ENCODE measurements around the gene CACNA1A. TPM values are rescaled to one million over a fixed set of nuclear protein-coding genes. Genes with fewer than 3 reads are reported as not detected.

Gene CACNA1A
- total RNA-seq, 2 donors from 2014 or later, result 6.7 to 7.6 TPM

GRCh38 chr19:13396250-13397080, 109.8 kb downstream of the CACNA1A start:
- no peak for TF ChIP-seq POLR2A (IDR thresholded peaks at IDR 0.05)
- TF ChIP-seq, protein P1, sequence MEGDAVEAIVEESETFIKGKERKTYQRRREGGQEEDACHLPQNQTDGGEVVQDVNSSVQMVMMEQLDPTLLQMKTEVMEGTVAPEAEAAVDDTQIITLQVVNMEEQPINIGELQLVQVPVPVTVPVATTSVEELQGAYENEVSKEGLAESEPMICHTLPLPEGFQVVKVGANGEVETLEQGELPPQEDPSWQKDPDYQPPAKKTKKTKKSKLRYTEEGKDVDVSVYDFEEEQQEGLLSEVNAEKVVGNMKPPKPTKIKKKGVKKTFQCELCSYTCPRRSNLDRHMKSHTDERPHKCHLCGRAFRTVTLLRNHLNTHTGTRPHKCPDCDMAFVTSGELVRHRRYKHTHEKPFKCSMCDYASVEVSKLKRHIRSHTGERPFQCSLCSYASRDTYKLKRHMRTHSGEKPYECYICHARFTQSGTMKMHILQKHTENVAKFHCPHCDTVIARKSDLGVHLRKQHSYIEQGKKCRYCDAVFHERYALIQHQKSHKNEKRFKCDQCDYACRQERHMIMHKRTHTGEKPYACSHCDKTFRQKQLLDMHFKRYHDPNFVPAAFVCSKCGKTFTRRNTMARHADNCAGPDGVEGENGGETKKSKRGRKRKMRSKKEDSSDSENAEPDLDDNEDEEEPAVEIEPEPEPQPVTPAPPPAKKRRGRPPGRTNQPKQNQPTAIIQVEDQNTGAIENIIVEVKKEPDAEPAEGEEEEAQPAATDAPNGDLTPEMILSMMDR (IDR thresholded peaks at IDR 0.05), result no peak
- Histone ChIP-seq H3K4me3 (no peak overlapping the region), H3K27ac (no peak overlapping the region), H3K4me1 (no peaks in the 10 kb centered on the region), H3K36me3 (replicated peaks in 1 of 2; ENCODE audit: insufficient read depth in 1 of 2, low read depth in 2 of 2) (no peaks in the 10 kb centered on the region), H3K9me3 (no peaks in the 10 kb centered on the region), H3K27me3 (no peaks in the 10 kb centered on the region)
- DNase-seq (peak; percentile 22 to 54 (median 41)), ATAC-seq (no peak)
- 27 to 30% methylated on average over 18 of the region's 18 CpGs for WGBS, 2 donors
- intact Hi-C loops (cut with DNase I), result no loop called here

DNA sequence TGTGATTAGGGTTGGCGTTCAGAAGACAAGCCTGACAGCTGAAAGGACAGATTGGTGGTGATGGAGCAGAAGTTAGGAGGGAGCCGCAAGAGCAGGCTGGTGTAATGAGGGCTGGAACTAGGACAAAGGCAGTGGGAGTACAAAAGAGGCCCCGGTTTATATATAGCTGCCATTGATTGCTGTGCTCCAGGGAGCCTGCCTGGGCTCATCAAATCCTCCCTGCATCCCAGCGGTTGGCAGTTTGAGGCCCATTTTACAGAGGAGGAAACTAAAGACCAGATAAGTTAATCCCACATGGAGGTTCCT, 123.7 kb downstream of the CACNA1A start:
- no peak overlapping the region for H3K4me3 ChIP-seq
- intact Hi-C loops (cut with DNase I), result no loop called here
- DNase-seq, result no peak
- no peaks in the 10 kb centered on the region for H3K27me3 ChIP-seq
- peaks cover 0 to 3% (median 0%) of the 10 kb centered on the region in 3 donors for H3K9me3 ChIP-seq
- H3K27ac ChIP-seq, result no peak overlapping the region
- no peak for ATAC-seq
- no peaks in the 10 kb centered on the region for H3K4me1 ChIP-seq
- no peaks in the 10 kb centered on the region for H3K36me3 ChIP-seq (replicated peaks in 1 of 2; ENCODE audit: insufficient read depth in 1 of 2, low read depth in 2 of 2)
- no peak for TF ChIP-seq POLR2A (IDR thresholded peaks at IDR 0.05)
- TF ChIP-seq, protein P1 (IDR thresholded peaks at IDR 0.05), result no peak
- WGBS, 2 donors, result 44 to 51% methylated on average over 3 to 4 of the region's 4 CpGs

DNA sequence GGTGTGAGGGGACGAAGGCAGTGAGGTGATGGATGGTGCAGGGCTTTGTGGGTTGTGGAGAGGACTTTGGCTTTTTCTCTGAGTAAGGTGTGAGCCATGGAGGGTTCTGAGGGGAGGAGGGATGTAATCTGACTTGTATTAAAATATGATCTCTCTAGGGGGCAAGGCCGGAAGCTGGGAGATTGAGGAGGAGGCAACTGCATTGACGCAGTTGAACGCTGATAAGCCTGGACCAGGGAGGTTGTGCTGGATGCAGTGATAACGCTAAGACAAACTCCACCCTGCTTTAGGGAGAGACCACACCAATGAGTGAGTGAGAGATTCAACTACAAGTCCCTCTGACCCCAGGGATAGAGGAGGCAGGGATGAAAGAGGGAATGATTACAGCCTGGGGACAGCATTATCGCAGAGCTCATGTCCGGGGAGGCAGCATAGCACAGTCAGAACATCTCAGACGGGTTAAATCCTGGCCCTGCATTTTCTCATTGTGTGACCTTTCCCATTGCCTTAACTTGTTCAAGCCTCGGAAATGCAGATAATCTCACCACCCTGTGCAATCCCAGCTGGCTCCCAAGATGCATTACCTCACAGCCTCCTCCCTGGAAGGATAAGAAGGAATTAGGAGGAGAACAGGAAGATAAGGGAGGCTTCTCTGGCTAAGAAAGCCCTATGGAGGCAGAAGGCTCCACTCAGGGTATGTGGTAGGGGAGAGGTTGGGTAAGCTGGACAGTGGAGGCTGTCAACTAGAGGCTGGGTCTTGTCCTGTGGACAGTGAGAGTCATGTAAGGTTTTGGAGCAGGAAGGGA, 124.2 kb downstream of the CACNA1A start:
- no peaks in the 10 kb centered on the region for H3K27me3 ChIP-seq
- no peaks in the 10 kb centered on the region for H3K9me3 ChIP-seq
- DNase-seq (no peak), ATAC-seq (no peak)
- intact Hi-C loops (cut with DNase I), result no loop called here
- WGBS, 2 donors, result 44 to 55% methylated on average over 8 to 9 of the region's 9 CpGs
- H3K4me3 ChIP-seq, result no peak overlapping the region
- H3K36me3 ChIP-seq (replicated peaks in 1 of 2; ENCODE audit: insufficient read depth in 1 of 2, low read depth in 2 of 2), result no peaks in the 10 kb centered on the region
- H3K4me1 ChIP-seq, result no peaks in the 10 kb centered on the region
- H3K27ac ChIP-seq, result no peak overlapping the region
- TF ChIP-seq, protein P1 (IDR thresholded peaks at IDR 0.05), result no peak
- TF ChIP-seq POLR2A (IDR thresholded peaks at IDR 0.05), result no peak

DNA sequence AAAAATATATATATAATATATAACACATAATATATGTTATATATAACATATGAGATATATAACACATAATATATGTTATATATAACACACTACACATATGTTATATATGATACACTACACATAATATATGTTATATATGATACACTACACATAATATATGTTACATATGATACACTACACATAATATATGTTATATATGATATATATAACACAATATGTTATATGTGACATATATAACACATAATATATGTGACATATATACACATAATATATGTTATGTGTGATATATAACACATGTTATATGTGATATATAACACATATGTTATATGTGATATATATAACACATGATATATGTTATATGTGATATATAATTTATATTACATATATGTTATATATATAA, 129.7 kb downstream of the CACNA1A start:
- Histone ChIP-seq H3K9me3 (no peaks in the 10 kb centered on the region), H3K4me3 (no peak overlapping the region), H3K4me1 (no peaks in the 10 kb centered on the region), H3K27ac (no peak overlapping the region), H3K27me3 (no peaks in the 10 kb centered on the region), H3K36me3 (replicated peaks in 1 of 2; ENCODE audit: insufficient read depth in 1 of 2, low read depth in 2 of 2) (no peaks in the 10 kb centered on the region)
- ATAC-seq (no peak), DNase-seq (no peak)
- no peak for TF ChIP-seq POLR2A (IDR thresholded peaks at IDR 0.05)
- TF ChIP-seq, protein P1 (IDR thresholded peaks at IDR 0.05), result no peak
- intact Hi-C loops (cut with DNase I), result no loop called here

Data from body of pancreas (tissue), 4 donors.